Lung (tissue), 12 donors: ENCODE results near the gene FYB1. TPM values are rescaled to one million over a fixed set of nuclear protein-coding genes. Genes with fewer than 3 reads are reported as not detected.

ENCODE experiments used
- ATAC-seq: fragments of 200-7000 bp; cut with Tn5 transposase; one replicate; pipeline ENCODE4 v1.9.1; 2020; ENCODE audit warnings: moderate number of reproducible peaks; ENCODE audit not compliant: insufficient read depth, low FRiP score
- DNase-seq, 3 donors: peaks; one replicate each; pipeline ENCODE4 v3.0.0-alpha.2; 2013 to 2017
- H3K27ac ChIP-seq, 2 donors: one replicate each; pipeline ENCODE4 v1.5.1; 2013; ENCODE audit warnings: mild to moderate bottlenecking in 2 of 2, moderate library complexity in 2 of 2, control low read depth in 1 of 2, inconsistent platforms in 1 of 2, low read depth in 1 of 2, low read length in 1 of 2
- H3K27me3 ChIP-seq, 3 donors: one replicate each; pipeline ENCODE4 v1.5.1; 2013; ENCODE audit warnings: low read length in 2 of 3; ENCODE audit not compliant: control insufficient read depth in 3 of 3, insufficient read depth in 3 of 3
- H3K36me3 ChIP-seq, 4 donors: one replicate each; pipeline ENCODE4 v1.5.1; 2013; ENCODE audit warnings: low read length in 4 of 4, mild to moderate bottlenecking in 1 of 4, moderate library complexity in 1 of 4; ENCODE audit not compliant: control insufficient read depth in 4 of 4, insufficient read depth in 4 of 4
- H3K4me1 ChIP-seq, 5 donors: one replicate each; pipeline ENCODE4 v1.5.1; 2013; ENCODE audit warnings: low read length in 5 of 5, mild to moderate bottlenecking in 2 of 5, moderate library complexity in 1 of 5; ENCODE audit not compliant: control insufficient read depth in 5 of 5, insufficient read depth in 5 of 5
- H3K4me3 ChIP-seq: one replicate; pipeline ENCODE4 v1.5.1; 2013; ENCODE audit warnings: mild to moderate bottlenecking, control low read depth, moderate library complexity
- H3K9ac ChIP-seq, 2 donors: one replicate each; pipeline ENCODE4 v1.5.1; 2013; ENCODE audit warnings: low read length in 2 of 2, control low read depth in 1 of 2; ENCODE audit not compliant: insufficient read depth in 1 of 2
- H3K9me3 ChIP-seq, 4 donors: one replicate each; pipeline ENCODE4 v1.5.1; 2013; ENCODE audit warnings: low read length in 3 of 4, mild to moderate bottlenecking in 1 of 4, moderate library complexity in 1 of 4; ENCODE audit not compliant: control insufficient read depth in 4 of 4, insufficient read depth in 3 of 4
- WGBS, 2 donors: extraction: QIAGEN DNeasy Blood & Tissue Kit; methylation state at CpG; one replicate each; pipeline ENCODE4 v1.1.7; 2013; 5-methylcytosine and 5-hydroxymethylcytosine counted together
- polyA plus RNA-seq, 2 donors: library from polyadenylated mRNA; stranded (reverse); fragments of 200-250 nt; gene quantifications; one replicate each; pipeline ENCODE4 v1.2.1, GENCODE V29; 2013
- total RNA-seq, 2 donors: library from RNA; depleted of rRNA in 1 of 2; stranded (reverse); fragments of >200 nt in 1 of 2; gene quantifications; one replicate each; pipeline ENCODE4 v1.2.1, GENCODE V29; 2014 to 2021
- TF ChIP-seq, protein P1 (sequence below): IDR thresholded peaks from 2 replicates; pipeline ENCODE4 v1.5.1; 2012; ENCODE audit warnings: mild to moderate bottlenecking; ENCODE audit errors: control extremely low read depth, extremely low read depth
- donor health status: control.
- donor health status: control.
- donor health status: Bipolar disorder and iron deficiency.
- donor health status: healthy.
- donor health status: DM: yes; HTN: yes; CAD: no.

The FYB1 gene
- total and polyA plus RNA-seq, 4 donors: 4.5 to 51.4 (median 32.5) TPM

DNA sequence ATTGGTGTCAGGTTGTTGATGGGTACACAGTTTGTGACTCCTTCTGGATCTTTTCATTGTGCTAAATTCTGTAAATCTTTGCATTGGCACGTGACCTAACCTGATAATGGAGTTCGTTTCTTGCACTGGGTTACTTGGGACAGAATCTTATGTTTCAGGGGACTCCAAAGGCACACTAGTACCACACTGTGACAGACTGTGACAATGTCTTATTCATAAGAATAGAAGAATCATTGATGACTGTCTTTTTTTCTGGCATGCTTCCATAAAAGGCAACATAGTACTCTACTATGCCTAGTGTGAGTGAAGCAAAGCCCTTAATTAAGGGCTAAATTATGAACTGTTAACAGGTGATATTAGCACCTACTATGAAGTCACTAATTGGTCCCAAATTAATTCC is 109.8 kb downstream of the FYB1 start:
- Histone ChIP-seq H3K27ac (no peak overlapping the region), H3K9ac (no peak overlapping the region), H3K36me3 (peaks cover 0 to 2% (median 0%) of the 10 kb centered on the region in 4 donors), H3K9me3 (no peaks in the 10 kb centered on the region), H3K27me3 (no peaks in the 10 kb centered on the region), H3K4me1 (no peaks in the 10 kb centered on the region), H3K4me3 (no peak overlapping the region)
- DNase-seq (no peak), ATAC-seq (no peak)
- 90 to 98% methylated on average over 2 of the region's 2 CpGs for WGBS, 2 donors
- TF ChIP-seq, protein P1, sequence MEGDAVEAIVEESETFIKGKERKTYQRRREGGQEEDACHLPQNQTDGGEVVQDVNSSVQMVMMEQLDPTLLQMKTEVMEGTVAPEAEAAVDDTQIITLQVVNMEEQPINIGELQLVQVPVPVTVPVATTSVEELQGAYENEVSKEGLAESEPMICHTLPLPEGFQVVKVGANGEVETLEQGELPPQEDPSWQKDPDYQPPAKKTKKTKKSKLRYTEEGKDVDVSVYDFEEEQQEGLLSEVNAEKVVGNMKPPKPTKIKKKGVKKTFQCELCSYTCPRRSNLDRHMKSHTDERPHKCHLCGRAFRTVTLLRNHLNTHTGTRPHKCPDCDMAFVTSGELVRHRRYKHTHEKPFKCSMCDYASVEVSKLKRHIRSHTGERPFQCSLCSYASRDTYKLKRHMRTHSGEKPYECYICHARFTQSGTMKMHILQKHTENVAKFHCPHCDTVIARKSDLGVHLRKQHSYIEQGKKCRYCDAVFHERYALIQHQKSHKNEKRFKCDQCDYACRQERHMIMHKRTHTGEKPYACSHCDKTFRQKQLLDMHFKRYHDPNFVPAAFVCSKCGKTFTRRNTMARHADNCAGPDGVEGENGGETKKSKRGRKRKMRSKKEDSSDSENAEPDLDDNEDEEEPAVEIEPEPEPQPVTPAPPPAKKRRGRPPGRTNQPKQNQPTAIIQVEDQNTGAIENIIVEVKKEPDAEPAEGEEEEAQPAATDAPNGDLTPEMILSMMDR: no peak

DNA sequence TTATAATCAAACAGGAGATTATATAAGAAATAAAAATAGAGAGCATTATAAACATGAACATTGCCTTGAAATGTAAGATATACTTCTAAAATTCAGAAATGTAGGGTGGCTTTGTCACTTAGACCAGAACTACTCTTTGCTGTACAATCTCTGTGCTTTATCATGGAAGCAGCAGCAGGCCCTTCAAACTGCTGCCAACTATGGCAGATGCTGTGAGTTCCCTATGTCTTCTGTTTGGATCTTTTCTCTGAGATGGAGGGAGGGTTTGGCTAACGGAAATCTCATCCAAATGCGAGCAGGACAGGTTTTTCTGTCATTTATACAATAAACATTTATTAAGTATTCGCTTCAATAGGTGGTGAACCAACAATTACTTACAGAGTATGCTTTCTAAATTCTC is 110.4 kb downstream of the FYB1 start:
- H3K27me3 ChIP-seq: no peaks in the 10 kb centered on the region
- no peaks in the 10 kb centered on the region for H3K4me1 ChIP-seq
- WGBS, 2 donors: 84 to 96% methylated on average over 3 of the region's 3 CpGs
- H3K9me3 ChIP-seq: no peaks in the 10 kb centered on the region
- ATAC-seq (no peak), DNase-seq (peak in 1 of 3 donors; percentile 10)
- peaks cover 0 to 2% (median 0%) of the 10 kb centered on the region in 4 donors for H3K36me3 ChIP-seq
- no peak overlapping the region for H3K4me3 ChIP-seq
- TF ChIP-seq, protein P1: no peak
- no peak overlapping the region for H3K9ac ChIP-seq
- H3K27ac ChIP-seq: no peak overlapping the region

- Histone ChIP-seq H3K27ac (no peak overlapping the region), H3K9me3 (no peaks in the 10 kb centered on the region), H3K9ac (no peak overlapping the region), H3K36me3 (peaks cover 0 to 2% (median 0%) of the 10 kb centered on the region in 4 donors), H3K4me3 (no peak overlapping the region), H3K27me3 (no peaks in the 10 kb centered on the region), H3K4me1 (no peaks in the 10 kb centered on the region)
- TF ChIP-seq, protein P1: no peak
- DNase-seq (no peak), ATAC-seq (no peak)
These were observed 112.0 kb downstream of the FYB1 start for GRCh38 chr5:39107350-39107749.

DNA sequence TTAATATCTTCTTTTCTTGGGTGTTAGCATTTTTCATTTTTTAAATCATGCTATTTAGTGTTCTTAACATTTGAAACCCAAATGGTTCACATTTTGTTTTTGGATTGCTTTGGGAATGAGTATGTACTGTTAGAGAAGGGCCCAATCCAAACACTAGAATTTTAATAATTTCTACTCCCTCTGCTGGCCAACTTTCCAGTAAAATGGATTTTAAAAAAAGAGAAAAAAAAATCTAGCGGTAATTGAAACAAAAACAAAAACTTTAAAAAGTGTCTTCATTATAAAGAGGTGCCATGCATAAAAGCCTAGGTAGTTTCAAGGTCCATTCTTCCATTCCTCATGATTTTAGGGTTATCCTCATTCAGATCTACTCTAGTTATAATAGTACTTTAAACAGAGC is 113.0 kb downstream of the FYB1 start:
- peaks cover 0 to 2% (median 0%) of the 10 kb centered on the region in 5 donors for H3K4me1 ChIP-seq
- no peak overlapping the region for H3K9ac ChIP-seq
- no peak overlapping the region for H3K27ac ChIP-seq
- peak in 2 of 3 donors; percentile 21 to 34 for DNase-seq
- H3K9me3 ChIP-seq: no peaks in the 10 kb centered on the region
- H3K36me3 ChIP-seq: peaks cover 0 to 2% (median 0%) of the 10 kb centered on the region in 4 donors
- no peaks in the 10 kb centered on the region for H3K27me3 ChIP-seq
- no peak overlapping the region for H3K4me3 ChIP-seq
- no peak for ATAC-seq
- 62 to 69% methylated on average over 1 of the region's 1 CpG for WGBS, 2 donors
- TF ChIP-seq, protein P1: no peak
